ENCODE results near the gene SYCP2. TPM values are rescaled to one million over a fixed set of nuclear protein-coding genes. Genes with fewer than 3 reads are reported as not detected.

Gene SYCP2, protein sequence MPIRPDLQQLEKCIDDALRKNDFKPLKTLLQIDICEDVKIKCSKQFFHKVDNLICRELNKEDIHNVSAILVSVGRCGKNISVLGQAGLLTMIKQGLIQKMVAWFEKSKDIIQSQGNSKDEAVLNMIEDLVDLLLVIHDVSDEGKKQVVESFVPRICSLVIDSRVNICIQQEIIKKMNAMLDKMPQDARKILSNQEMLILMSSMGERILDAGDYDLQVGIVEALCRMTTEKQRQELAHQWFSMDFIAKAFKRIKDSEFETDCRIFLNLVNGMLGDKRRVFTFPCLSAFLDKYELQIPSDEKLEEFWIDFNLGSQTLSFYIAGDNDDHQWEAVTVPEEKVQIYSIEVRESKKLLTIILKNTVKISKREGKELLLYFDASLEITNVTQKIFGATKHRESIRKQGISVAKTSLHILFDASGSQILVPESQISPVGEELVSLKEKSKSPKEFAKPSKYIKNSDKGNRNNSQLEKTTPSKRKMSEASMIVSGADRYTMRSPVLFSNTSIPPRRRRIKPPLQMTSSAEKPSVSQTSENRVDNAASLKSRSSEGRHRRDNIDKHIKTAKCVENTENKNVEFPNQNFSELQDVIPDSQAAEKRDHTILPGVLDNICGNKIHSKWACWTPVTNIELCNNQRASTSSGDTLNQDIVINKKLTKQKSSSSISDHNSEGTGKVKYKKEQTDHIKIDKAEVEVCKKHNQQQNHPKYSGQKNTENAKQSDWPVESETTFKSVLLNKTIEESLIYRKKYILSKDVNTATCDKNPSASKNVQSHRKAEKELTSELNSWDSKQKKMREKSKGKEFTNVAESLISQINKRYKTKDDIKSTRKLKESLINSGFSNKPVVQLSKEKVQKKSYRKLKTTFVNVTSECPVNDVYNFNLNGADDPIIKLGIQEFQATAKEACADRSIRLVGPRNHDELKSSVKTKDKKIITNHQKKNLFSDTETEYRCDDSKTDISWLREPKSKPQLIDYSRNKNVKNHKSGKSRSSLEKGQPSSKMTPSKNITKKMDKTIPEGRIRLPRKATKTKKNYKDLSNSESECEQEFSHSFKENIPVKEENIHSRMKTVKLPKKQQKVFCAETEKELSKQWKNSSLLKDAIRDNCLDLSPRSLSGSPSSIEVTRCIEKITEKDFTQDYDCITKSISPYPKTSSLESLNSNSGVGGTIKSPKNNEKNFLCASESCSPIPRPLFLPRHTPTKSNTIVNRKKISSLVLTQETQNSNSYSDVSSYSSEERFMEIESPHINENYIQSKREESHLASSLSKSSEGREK (N-terminal part only)
- 0.19 and 0.27 TPM in 2 replicates for total RNA-seq

DNA sequence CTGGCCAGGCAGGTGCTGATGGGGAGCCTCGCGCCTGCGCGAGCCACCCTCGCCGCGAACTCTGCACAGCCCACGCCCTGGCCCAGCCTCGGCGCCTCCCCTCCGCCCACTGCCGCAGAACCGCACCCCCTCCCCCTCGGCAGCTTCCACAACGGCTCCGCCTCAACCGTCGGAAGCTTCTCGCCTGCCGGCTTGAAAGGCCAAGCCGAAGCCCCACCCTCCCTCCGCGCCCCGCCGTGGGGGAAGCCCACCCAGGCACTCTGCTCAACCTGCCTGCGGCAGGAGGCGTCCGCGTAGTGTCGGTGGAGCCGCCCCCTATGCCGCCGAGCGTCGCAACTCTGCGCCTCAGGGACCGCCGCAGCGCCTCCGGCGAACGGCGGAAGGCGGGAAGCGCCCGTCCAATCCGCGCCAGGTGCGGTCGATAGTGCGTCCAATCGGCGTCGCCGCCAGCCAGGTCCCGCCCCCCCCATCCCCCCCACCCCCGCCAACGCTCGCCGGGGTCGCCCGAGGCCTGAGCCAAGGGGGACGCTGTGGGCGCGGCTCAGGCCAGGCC lies at the start of gene SYCP2:
Gene SYCP2 (minus strand): TSS at position 342 of the 553 bp plus-strand sequence. CDS start 11,224 bp downstream, outside the sequence.

DNA sequence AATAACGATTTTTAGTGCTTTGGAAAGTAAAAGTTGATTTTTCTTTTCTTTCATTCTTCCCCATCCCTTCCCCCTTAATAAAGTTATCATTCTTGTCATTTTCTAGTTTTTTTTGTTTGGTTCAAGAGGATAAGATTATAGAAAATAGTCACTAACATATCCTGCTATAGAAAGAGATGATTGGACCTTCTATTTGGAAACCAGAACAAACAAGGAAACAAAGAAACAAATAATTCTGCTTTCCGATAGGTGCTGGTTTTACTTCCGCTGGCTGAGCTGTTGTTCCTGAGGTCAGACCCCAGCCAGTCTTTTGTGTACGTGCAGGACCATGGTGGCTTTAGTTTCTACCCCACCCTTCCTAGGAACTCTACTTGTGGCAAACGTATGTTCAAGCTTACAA lies 24.7 kb upstream of the SYCP2 start, which contains the start of gene CDH26:
Gene CDH26 (plus strand): TSS at position 301 of the 400 bp plus-strand sequence. CDS start 304 bp downstream, outside the sequence.

DNA sequence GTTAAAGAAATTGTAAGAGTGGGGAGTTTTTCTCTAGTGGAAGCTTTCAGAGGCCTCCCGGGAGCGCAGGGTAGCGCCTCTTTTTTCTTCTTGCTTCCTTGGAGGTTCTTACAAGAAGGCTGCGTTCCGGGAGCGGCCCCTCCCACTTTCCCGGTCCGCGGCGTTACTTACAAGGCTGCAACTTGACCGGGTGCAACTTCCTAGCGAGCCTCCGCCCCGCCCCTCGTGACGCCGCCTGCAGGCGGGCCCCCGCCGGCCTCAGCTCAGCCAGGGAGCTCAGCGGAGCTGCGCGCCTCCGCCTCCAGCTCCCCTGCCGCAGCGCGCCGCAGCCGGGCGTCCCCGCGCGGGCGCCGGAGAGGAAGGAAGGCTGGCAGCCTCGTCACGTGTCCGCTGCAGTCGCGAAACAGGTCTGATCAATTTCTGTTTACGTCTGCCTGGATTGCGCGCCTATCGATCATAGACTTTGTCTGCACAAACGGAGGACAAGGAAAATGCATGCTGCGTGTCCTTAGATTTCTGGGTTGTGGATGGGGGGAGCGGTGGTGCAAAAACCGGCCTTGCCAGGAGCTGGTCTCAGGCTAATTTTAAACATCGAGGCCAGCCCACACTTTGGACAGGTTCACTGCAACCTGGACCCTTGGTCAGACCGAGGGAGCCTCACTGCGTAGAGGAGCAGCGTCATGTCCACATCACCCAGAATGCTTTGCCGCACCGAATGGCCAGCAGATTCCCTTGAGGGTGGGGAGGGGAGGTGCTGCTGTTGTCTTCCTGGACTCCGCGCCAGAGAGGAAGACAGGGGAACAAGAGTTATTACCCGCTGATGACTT lies 6.9 kb upstream of the SYCP2 start, which contains the start of the genes FAM217B and PPP1R3D:
Gene FAM217B (plus strand): TSS at position 261 of the 827 bp plus-strand sequence. CDS start 3,555 bp downstream, outside the sequence.
Gene PPP1R3D (minus strand): TSS at position 177 of the 827 bp plus-strand sequence. CDS start 374 bp downstream, outside the sequence.

Other genes with a start within 250 kb of the SYCP2 start
- 5.2 and 6.2 TPM in 2 replicates for gene PPP1R3D, start 6.7 kb upstream of the SYCP2 start, total RNA-seq
- 2.2 and 2.4 TPM in 2 replicates for gene FAM217B, start 6.8 kb upstream of the SYCP2 start, total RNA-seq
- under 0.01 TPM in 1 of 2 replicates, not detected in the other for gene CDH26, start 24.8 kb upstream of the SYCP2 start, total RNA-seq

All from endothelial cell of coronary artery (primary cell).